ENCODE data around the gene LCN9.

- TF ChIP-seq POLR2AphosphoS5 (IDR thresholded peaks at IDR 0.05; ENCODE audit: low read depth, low read length), result no peak
- TF ChIP-seq CTCF (IDR thresholded peaks at IDR 0.05), result no peak
- TF ChIP-seq, protein P1, sequence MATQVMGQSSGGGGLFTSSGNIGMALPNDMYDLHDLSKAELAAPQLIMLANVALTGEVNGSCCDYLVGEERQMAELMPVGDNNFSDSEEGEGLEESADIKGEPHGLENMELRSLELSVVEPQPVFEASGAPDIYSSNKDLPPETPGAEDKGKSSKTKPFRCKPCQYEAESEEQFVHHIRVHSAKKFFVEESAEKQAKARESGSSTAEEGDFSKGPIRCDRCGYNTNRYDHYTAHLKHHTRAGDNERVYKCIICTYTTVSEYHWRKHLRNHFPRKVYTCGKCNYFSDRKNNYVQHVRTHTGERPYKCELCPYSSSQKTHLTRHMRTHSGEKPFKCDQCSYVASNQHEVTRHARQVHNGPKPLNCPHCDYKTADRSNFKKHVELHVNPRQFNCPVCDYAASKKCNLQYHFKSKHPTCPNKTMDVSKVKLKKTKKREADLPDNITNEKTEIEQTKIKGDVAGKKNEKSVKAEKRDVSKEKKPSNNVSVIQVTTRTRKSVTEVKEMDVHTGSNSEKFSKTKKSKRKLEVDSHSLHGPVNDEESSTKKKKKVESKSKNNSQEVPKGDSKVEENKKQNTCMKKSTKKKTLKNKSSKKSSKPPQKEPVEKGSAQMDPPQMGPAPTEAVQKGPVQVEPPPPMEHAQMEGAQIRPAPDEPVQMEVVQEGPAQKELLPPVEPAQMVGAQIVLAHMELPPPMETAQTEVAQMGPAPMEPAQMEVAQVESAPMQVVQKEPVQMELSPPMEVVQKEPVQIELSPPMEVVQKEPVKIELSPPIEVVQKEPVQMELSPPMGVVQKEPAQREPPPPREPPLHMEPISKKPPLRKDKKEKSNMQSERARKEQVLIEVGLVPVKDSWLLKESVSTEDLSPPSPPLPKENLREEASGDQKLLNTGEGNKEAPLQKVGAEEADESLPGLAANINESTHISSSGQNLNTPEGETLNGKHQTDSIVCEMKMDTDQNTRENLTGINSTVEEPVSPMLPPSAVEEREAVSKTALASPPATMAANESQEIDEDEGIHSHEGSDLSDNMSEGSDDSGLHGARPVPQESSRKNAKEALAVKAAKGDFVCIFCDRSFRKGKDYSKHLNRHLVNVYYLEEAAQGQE (IDR thresholded peaks at IDR 0.05; ENCODE audit: insufficient read depth in 1 of 2, low read depth in 2 of 2, low read length in 1 of 2), result no peak
Measured at GRCh38 chr9:135639196-135639595, 23.9 kb upstream of the LCN9 start, which contains the start of gene GLT6D1.

All from Panc1 (cell line).